Measurements from ENCODE around the gene LTBP1. TPM values are rescaled to one million over a fixed set of nuclear protein-coding genes. Genes with fewer than 3 reads are reported as not detected.

The LTBP1 gene
- total RNA-seq, 2 experiments from 2014 or later: 0.37 to 0.50 TPM

DNA sequence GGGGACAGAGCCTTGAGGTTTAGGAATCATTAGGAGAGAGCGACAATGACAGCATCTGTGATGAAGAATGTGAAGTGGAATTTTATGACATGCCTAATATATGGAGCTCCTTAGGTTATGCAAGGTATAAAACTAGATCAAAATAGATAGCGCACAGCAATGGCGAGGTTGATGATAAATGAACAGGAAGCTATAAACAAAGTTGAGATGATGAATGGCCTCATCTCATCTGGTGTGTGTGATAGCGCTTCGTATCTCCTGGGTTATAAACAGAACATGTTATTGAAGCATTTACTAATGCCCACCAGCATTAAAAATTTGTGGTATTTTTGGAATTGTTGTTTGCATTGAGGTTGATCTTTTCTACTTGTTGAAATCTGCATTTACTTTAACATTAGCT, 231.5 kb downstream of the LTBP1 start:
- Mint-ChIP-seq H3K36me3 (no peaks in the 10 kb centered on the region), H3K4me1 (no peaks in the 10 kb centered on the region)
- ATAC-seq: no peak

DNA sequence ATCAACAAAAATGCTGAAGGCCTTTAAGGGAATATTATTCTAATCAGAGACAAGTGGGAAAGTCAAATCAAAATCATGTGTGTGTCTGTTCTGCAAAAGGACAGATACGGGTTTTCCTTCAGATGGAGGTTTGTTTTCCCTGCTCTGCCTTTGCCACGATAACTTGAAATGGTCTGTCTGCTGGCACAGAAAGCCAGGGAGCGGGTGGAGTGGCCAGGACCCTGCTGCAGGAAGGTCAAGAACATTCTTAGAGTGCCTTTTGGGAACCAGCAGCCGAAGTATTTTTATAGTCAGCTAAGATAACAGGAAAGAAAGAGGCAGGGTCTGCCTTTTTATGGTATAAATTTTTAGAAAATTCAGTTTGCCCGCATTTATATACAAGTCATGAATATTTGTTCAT, 234.2 kb downstream of the LTBP1 start:
- H3K36me3 Mint-ChIP-seq: no peaks in the 10 kb centered on the region
- no peak overlapping the region for H3K4me3 Mint-ChIP-seq
- CTCF ChIA-PET: no interaction called here
- no peaks in the 10 kb centered on the region for H3K9me3 Mint-ChIP-seq (ENCODE audit: low read depth)
- H3K27ac Mint-ChIP-seq: no peak overlapping the region
- no peaks in the 10 kb centered on the region for H3K4me1 Mint-ChIP-seq
- H3K27me3 Mint-ChIP-seq: no peaks in the 10 kb centered on the region
- ATAC-seq (no peak), DNase-seq (no peak)

More for the DNA sequence above, 231.5 kb downstream of the LTBP1 start:
- no peak for DNase-seq
- no peaks in the 10 kb centered on the region for H3K9me3 Mint-ChIP-seq (ENCODE audit: low read depth)
- H3K4me3 Mint-ChIP-seq: no peak overlapping the region
- CTCF ChIA-PET: no interaction called here
- H3K27ac Mint-ChIP-seq: no peak overlapping the region
- no peaks in the 10 kb centered on the region for H3K27me3 Mint-ChIP-seq

DNA sequence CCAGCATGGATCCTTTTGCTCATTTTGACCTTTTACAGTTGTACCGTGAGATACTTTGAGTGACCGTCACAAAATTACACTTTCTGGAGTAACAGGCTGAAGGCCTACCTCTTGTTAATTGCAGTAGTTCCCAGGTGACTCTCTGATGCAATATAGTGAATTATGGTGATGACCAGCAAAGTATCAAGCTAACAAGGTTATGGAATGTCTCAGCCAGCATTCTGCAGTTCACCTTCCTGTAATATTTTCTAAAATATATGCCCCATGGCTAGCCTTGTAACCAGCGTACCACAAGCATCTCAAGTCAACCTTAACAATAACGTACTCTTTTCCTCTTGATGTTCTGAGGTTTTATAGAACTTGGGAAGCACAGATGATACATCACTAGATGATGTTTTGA, 234.7 kb downstream of the LTBP1 start:
- CTCF ChIA-PET: no interaction called here
- ATAC-seq (no peak), DNase-seq (no peak)
- H3K4me1 Mint-ChIP-seq: no peaks in the 10 kb centered on the region
- no peak overlapping the region for H3K4me3 Mint-ChIP-seq
- H3K27ac Mint-ChIP-seq: no peak overlapping the region
- no peaks in the 10 kb centered on the region for H3K36me3 Mint-ChIP-seq
- no peaks in the 10 kb centered on the region for H3K27me3 Mint-ChIP-seq
- no peaks in the 10 kb centered on the region for H3K9me3 Mint-ChIP-seq (ENCODE audit: low read depth)

DNA sequence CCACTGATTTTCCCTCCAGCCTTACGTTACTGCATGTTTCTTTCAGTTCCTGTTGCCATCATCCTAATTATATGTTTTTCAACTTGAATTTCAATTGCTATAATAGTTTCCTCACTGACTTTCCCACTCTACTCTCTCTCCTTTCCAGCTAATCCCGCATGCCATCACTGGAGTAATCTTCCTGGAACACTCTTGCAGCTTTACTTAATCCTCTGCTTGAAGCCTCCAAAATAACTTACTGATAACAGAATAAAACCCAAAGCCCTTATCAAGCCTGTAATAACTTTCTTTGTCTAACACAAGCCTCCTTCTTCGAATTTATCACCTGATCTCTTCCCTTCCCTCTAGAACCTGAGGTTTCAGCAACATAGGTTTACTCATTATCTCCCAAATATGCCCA, 237.3 kb downstream of the LTBP1 start:
- no peaks in the 10 kb centered on the region for H3K36me3 Mint-ChIP-seq
- ATAC-seq (no peak), DNase-seq (no peak)
- H3K27ac Mint-ChIP-seq: no peak overlapping the region
- H3K27me3 Mint-ChIP-seq: no peaks in the 10 kb centered on the region
- no peaks in the 10 kb centered on the region for H3K4me1 Mint-ChIP-seq
- no peak overlapping the region for H3K4me3 Mint-ChIP-seq
- no peaks in the 10 kb centered on the region for H3K9me3 Mint-ChIP-seq (ENCODE audit: low read depth)
- CTCF ChIA-PET: no interaction called here

DNA sequence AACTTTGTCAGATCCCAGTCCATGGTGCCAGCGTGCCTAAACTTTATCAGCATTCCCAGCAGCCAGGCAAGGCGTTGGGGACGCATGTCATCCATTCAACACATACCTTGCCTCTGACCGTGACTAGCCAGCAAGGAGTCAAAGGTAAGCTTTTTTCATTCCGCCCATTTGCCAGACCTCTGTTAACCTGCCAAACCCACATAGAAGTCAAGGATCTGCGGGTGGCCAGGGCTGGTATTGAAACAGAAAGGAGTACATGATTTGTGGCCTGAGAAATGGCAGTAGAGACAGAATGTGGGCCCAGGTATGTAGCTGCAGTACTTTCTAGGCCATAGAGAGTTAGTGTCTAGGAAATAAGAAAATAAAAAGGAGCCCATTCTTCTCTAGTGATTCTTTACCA, 240.2 kb downstream of the LTBP1 start:
- Mint-ChIP-seq H3K9me3 (ENCODE audit: low read depth) (no peaks in the 10 kb centered on the region), H3K4me1 (no peaks in the 10 kb centered on the region), H3K36me3 (no peaks in the 10 kb centered on the region), H3K27ac (no peak overlapping the region), H3K4me3 (no peak overlapping the region), H3K27me3 (peaks cover 8% of the 10 kb centered on the region)
- no peak for ATAC-seq
- no peak for DNase-seq
- CTCF ChIA-PET: no interaction called here

DNA sequence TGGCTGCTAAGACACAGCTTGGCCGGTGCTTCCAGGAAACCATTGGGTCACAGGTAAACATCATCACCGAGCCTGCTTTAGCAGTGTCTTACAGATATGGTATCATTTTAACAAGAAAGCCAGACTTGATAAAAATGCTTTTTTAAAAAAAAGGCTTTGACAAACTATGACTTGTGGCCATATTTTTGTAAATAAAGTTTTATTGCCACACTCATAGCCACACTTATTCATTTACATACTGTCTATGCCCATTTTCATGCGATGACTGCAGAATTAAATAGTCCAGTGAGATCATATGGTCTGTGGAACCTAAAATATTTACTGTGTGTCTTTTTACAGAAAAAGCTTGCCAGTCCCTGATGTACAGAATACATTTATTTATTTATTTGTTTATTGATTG, 242.0 kb downstream of the LTBP1 start:
- Mint-ChIP-seq H3K4me1 (no peaks in the 10 kb centered on the region), H3K27me3 (peaks cover 15% of the 10 kb centered on the region), H3K4me3 (no peak overlapping the region), H3K36me3 (no peaks in the 10 kb centered on the region), H3K9me3 (ENCODE audit: low read depth) (no peaks in the 10 kb centered on the region), H3K27ac (no peak overlapping the region)
- CTCF ChIA-PET: no interaction called here
- no peak for ATAC-seq
- no peak for DNase-seq

DNA sequence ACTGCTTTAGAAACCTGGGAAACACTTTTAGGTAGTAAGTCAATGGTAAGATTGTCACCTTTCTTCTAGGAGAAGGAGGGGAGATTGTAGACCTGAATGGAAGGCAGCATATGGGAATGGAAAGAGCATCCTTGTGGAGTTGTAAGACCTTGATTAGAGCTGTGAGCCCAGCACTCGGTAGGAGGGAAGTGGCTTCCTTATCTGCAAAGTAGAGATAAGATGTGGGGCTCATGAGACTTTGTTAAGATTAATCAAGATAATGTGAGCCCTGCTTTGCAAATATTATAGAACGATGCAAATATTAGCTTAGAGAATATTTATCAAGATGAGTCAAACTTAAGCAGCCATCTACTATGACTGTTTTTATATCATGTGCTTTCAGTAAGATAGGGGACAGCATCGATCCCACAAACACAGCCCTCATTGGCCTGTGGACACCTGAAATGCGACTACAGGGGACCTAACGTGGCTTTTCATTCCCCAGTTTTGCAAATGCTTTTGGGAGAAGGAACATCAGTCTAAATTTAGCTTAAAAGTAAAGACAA, 243.7 kb downstream of the LTBP1 start:
- H3K4me3 Mint-ChIP-seq: no peak overlapping the region
- H3K4me1 Mint-ChIP-seq: no peaks in the 10 kb centered on the region
- no peak for DNase-seq
- H3K27me3 Mint-ChIP-seq: peaks cover 15% of the 10 kb centered on the region
- ATAC-seq: no peak
- no peak overlapping the region for H3K27ac Mint-ChIP-seq
- CTCF ChIA-PET: no interaction called here
- no peaks in the 10 kb centered on the region for H3K36me3 Mint-ChIP-seq
- H3K9me3 Mint-ChIP-seq (ENCODE audit: low read depth): no peaks in the 10 kb centered on the region

DNA sequence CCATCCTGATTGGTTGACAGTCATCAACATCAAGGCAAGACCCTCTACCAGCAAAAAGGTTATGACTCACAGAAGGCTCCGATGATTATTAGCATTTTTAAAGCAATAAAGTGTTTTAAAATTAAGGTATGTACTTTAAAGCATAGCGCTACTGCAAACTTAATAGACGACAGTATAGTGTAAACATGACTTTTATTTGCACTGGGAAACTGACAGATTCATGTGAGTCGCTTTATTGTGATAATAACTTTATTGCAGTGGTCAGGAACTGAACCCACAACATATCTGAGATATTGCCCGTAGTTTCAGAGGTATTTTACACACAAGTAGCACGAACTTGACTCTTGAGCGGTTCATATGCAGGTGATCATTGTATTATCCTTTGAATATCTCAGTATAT, 249.1 kb downstream of the LTBP1 start:
- H3K36me3 Mint-ChIP-seq: no peaks in the 10 kb centered on the region
- H3K4me3 Mint-ChIP-seq: no peak overlapping the region
- peaks cover 21% of the 10 kb centered on the region for H3K27me3 Mint-ChIP-seq
- H3K4me1 Mint-ChIP-seq: no peaks in the 10 kb centered on the region
- no peak for ATAC-seq
- DNase-seq: no peak
- no peak overlapping the region for H3K27ac Mint-ChIP-seq
- CTCF ChIA-PET: no interaction called here
- no peaks in the 10 kb centered on the region for H3K9me3 Mint-ChIP-seq (ENCODE audit: low read depth)

DNA sequence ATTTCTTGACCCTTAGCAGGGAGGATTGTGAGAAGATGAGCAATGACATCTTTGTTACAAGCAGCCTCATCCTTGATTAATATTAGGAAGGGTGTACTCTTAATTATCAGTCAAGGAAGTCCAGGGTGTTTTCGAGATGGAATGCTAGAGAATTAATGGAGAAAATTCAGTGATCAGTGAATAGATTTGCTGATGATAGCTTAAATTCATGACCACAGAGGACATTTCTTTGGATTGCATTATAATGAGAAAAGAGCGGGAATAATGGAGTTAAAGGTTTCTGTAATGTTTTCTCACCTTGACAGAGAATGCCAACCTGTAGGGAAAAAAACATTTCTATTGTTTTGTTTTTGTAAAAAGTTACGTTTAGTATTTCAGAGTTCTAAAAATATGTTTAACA, 249.9 kb downstream of the LTBP1 start:
- CTCF ChIA-PET: no interaction called here
- H3K9me3 Mint-ChIP-seq (ENCODE audit: low read depth): no peaks in the 10 kb centered on the region
- H3K27ac Mint-ChIP-seq: no peak overlapping the region
- H3K4me3 Mint-ChIP-seq: no peak overlapping the region
- H3K27me3 Mint-ChIP-seq: peaks cover 15% of the 10 kb centered on the region
- DNase-seq (no peak), ATAC-seq (no peak)
- no peaks in the 10 kb centered on the region for H3K36me3 Mint-ChIP-seq
- no peaks in the 10 kb centered on the region for H3K4me1 Mint-ChIP-seq

DNA sequence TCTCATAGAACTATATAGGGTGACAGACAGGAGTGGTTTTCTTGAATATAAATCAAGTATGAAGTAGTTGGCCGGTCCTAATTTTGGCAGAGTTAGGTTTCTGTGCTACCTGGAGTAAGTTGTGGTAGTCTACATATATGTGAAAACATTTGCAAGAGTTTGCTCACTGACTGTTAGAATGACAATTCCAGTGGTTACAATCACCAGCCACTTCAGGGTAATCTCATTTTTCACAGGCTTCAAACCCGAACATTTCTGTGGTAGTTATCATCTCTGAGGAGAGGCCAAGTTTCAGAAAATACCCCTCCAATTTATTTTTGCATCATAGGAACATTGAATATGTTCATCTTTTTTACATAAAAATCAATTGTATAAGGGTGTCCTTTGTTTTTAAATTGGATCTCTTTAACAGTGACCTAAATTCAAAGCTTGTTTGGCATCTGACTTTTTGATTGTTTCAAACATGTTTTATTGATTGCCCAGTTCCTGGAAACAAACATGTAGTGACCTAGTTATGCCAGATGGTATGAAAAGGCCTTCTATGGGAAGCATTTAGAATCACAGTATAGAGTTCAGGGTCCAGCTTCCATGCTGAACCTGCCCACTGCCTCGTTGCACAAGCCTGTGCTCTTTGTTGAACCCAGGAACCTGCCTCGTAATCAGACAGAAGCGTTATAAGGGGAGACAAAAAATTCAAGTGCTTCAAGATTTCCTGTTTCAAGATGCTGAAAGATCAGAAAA, 250.6 kb downstream of the LTBP1 start:
- Mint-ChIP-seq H3K36me3 (no peaks in the 10 kb centered on the region), H3K27me3 (peaks cover 13% of the 10 kb centered on the region), H3K4me1 (no peaks in the 10 kb centered on the region), H3K9me3 (ENCODE audit: low read depth) (no peaks in the 10 kb centered on the region), H3K27ac (no peak overlapping the region), H3K4me3 (no peak overlapping the region)
- no peak for DNase-seq
- no peak for ATAC-seq
- CTCF ChIA-PET: no interaction called here

DNA sequence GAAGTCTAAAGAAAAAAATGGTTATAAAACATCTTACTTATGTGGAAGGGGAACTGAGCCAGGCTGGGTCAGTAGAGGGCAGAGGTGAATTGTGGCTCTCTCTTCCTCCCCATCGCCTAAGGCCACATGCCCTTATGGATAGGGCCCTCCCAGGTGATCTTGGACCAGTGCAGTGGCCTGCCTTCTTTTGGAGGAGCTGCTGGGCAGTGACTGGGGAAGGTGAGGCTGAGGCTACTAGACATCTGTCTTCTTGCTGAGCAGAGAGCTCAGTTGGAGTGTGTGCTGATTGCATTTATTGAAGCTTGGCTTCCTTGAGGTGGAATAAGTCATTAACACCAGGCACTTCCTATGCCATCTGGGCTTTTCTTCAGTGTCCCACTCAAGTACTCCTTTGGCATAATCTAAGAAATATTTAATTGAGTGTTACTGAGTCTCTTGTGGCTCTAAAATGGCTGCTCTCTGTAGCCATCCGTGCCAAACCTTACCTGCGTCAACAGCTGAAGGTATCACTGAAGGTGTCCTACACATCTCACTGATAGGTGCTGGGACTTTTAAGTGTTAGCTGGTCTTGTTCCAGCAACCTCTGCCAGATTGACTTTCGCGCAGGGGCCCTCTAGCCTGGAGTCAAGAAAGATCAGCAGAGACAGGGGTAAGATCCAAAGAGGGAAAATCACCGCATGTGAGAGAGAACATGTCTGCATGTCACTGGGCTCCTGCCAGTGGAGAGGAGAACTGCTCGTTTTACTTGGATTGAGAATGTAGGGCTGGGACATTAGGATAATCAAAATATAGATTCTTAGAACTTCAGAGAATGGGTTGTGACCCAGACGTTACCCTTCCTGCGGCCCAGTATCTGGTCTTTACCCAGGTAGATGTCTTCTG, 256.1 kb downstream of the LTBP1 start:
- Mint-ChIP-seq H3K27me3 (peaks cover 4% of the 10 kb centered on the region), H3K36me3 (no peaks in the 10 kb centered on the region), H3K4me3 (no peak overlapping the region), H3K9me3 (ENCODE audit: low read depth) (no peaks in the 10 kb centered on the region), H3K4me1 (no peaks in the 10 kb centered on the region), H3K27ac (no peak overlapping the region)
- DNase-seq (no peak), ATAC-seq (no peak)
- CTCF ChIA-PET: no interaction called here

DNA sequence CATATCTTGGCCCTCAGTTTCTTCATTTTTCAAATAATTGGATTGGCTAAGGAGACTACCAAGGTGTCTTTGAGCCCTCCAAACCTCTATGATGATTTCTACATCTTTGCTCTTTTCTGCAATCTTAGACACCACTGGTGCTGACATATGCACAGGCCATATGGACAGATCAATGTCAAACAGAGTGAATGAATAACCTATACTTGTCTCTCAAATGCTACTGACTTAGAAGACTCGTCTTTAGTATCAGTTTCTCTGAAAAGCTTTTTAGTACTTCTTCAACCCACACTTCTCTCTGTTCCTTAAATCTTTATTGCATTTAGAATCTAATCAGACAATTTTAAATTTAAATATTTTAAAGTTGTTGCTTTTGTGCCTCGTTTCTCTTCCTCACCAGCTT, 258.2 kb downstream of the LTBP1 start:
- no peak overlapping the region for H3K4me3 Mint-ChIP-seq
- no peaks in the 10 kb centered on the region for H3K36me3 Mint-ChIP-seq
- H3K27me3 Mint-ChIP-seq: peaks cover 9% of the 10 kb centered on the region
- ATAC-seq: no peak
- H3K4me1 Mint-ChIP-seq: no peaks in the 10 kb centered on the region
- H3K27ac Mint-ChIP-seq: no peak overlapping the region
- no peaks in the 10 kb centered on the region for H3K9me3 Mint-ChIP-seq (ENCODE audit: low read depth)
- CTCF ChIA-PET: no interaction called here
- no peak for DNase-seq

DNA sequence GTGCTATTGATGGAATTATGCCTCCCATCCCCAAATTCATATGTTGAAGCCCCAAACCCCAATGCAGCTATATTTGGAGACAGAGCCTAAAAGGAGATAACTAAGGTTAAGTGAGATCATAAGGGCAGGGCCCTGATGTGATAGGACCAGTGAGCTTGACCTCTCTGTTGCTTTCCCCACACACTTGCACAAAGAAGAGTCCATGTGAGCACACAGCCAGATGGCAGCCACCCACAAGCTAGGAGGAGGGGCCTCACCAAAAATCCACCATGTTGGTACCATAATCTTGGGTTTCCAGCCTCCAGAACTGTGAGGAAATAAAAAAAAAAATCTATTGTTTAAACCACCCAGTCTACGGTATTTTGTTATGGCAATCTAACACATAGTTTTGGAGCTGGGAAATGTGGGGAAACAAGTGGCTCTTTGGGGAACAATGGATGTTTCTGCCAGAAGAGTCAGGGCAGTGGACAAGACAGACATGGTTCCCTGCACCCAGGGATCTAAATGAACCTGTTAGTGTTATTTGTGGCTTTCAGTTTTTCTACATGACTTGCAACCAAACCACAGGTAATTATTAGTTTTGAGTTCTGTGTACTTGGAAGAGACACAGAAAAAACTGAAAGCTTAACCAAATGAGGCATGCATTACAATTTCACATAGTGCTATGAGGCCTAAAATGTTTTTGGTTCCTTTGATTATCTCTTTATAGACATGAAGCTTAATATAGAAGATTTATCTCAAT, 259.1 kb downstream of the LTBP1 start:
- Mint-ChIP-seq H3K27ac (no peak overlapping the region), H3K27me3 (peaks cover 9% of the 10 kb centered on the region), H3K36me3 (no peaks in the 10 kb centered on the region), H3K4me1 (no peaks in the 10 kb centered on the region), H3K4me3 (no peak overlapping the region), H3K9me3 (ENCODE audit: low read depth) (no peaks in the 10 kb centered on the region)
- CTCF ChIA-PET: no interaction called here
- DNase-seq: no peak
- ATAC-seq: no peak
